ENCODE results near the gene ADPRS. TPM values are rescaled to one million over a fixed set of nuclear protein-coding genes. Genes with fewer than 3 reads are reported as not detected.

Gene ADPRS
- total and polyA plus RNA-seq, 2 experiments from 2014 or later, result 42.0 to 70.3 TPM

GRCh38 chr1:36076979-36077573 is 11.6 kb upstream of the ADPRS start:
- peaks cover 11% of the 10 kb centered on the region for H3K4me1 ChIP-seq (ENCODE audit: insufficient read depth)
- no peak overlapping the region for H2AFZ ChIP-seq
- no peak for TF ChIP-seq EZH2phosphoT487 (IDR thresholded peaks at IDR 0.05; ENCODE audit: insufficient read depth, low read depth)
- TF ChIP-seq EZH2 (IDR thresholded peaks at IDR 0.05; ENCODE audit: insufficient read depth, poor library complexity, severe bottlenecking), result no peak
- no peak overlapping the region for H3K4me2 ChIP-seq (ENCODE audit: unreplicated experiment)
- H3K79me2 ChIP-seq (ENCODE audit: insufficient read depth), result no peaks in the 10 kb centered on the region
- no peaks in the 10 kb centered on the region for H3K9me2 ChIP-seq (ENCODE audit: insufficient read depth)
- DNase-seq, result peak; percentile 22
- H3F3A ChIP-seq (ENCODE audit: insufficient read depth), result peaks cover 15% of the 10 kb centered on the region; the same call in 1 of the 2 replicates
- no peak overlapping the region for H3K27ac ChIP-seq
- in situ Hi-C loops (cut with MboI), result no loop called here
- 31 to 39% methylated on average over 4 of the region's 4 CpGs for WGBS, 2 experiments (ENCODE audit: low coverage in 1 of 2, low lambda C conversion rate in 2 of 2, missing lambda C conversion rate in 2 of 2)
- H3K9me3 ChIP-seq (ENCODE audit: low read depth), result no peaks in the 10 kb centered on the region
- H4K20me1 ChIP-seq (ENCODE audit: insufficient read depth), result no peaks in the 10 kb centered on the region
- no peak overlapping the region for H3K9ac ChIP-seq
- H3K27me3 ChIP-seq (replicated peaks; ENCODE audit: insufficient read depth), result no peaks in the 10 kb centered on the region
- H3K36me3 ChIP-seq (ENCODE audit: low read depth), result no peaks in the 10 kb centered on the region
- H3K4me3 ChIP-seq, result no peak overlapping the region

GRCh38 chr1:36080236-36080635 is 8.5 kb upstream of the ADPRS start:
- DNase-seq, result peak; percentile 50
- peak overlapping the region; percentile 34 for H2AFZ ChIP-seq
- in situ Hi-C loops (cut with MboI), result no loop called here
- no peaks in the 10 kb centered on the region for H3K9me2 ChIP-seq (ENCODE audit: insufficient read depth)
- H3K9ac ChIP-seq, result no peak overlapping the region
- no peak for TF ChIP-seq EZH2 (IDR thresholded peaks at IDR 0.05; ENCODE audit: insufficient read depth, poor library complexity, severe bottlenecking)
- TF ChIP-seq EZH2phosphoT487 (IDR thresholded peaks at IDR 0.05; ENCODE audit: insufficient read depth, low read depth), result no peak
- no peaks in the 10 kb centered on the region for H4K20me1 ChIP-seq (ENCODE audit: insufficient read depth)
- H3K27me3 ChIP-seq (replicated peaks; ENCODE audit: insufficient read depth), result no peaks in the 10 kb centered on the region
- H3K4me1 ChIP-seq (ENCODE audit: insufficient read depth), result peaks cover 11% of the 10 kb centered on the region
- H3K4me2 ChIP-seq (ENCODE audit: unreplicated experiment), result peak overlapping the region; percentile 6
- H3K9me3 ChIP-seq (ENCODE audit: low read depth), result no peaks in the 10 kb centered on the region
- WGBS, 2 experiments (ENCODE audit: low coverage in 1 of 2, low lambda C conversion rate in 2 of 2, missing lambda C conversion rate in 2 of 2), result 6% methylated on average over 3 of the region's 3 CpGs
- 0 out of 2 replicates have a peak overlapping the region, but pooled peaks have one; percentile 8 for H3K4me3 ChIP-seq
- H3K79me2 ChIP-seq (ENCODE audit: insufficient read depth), result no peaks in the 10 kb centered on the region
- H3K36me3 ChIP-seq (ENCODE audit: low read depth), result no peaks in the 10 kb centered on the region
- H3F3A ChIP-seq (ENCODE audit: insufficient read depth), result peaks cover 15% of the 10 kb centered on the region; the same call in 1 of the 2 replicates
- H3K27ac ChIP-seq, result no peak overlapping the region

GRCh38 chr1:36080801-36081200 is 7.9 kb upstream of the ADPRS start:
- Histone ChIP-seq H3K9ac (no peak overlapping the region), H3K9me2 (ENCODE audit: insufficient read depth) (no peaks in the 10 kb centered on the region), H3K4me1 (ENCODE audit: insufficient read depth) (peaks cover 11% of the 10 kb centered on the region), H3K79me2 (ENCODE audit: insufficient read depth) (no peaks in the 10 kb centered on the region), H3K4me3 (0 out of 2 replicates have a peak overlapping the region, but pooled peaks have one; percentile 8), H2AFZ (peak overlapping the region; percentile 34), H4K20me1 (ENCODE audit: insufficient read depth) (no peaks in the 10 kb centered on the region), H3K27ac (no peak overlapping the region), H3F3A (ENCODE audit: insufficient read depth) (peaks cover 15% of the 10 kb centered on the region; the same call in 1 of the 2 replicates), H3K27me3 (replicated peaks; ENCODE audit: insufficient read depth) (no peaks in the 10 kb centered on the region), H3K9me3 (ENCODE audit: low read depth) (no peaks in the 10 kb centered on the region), H3K36me3 (ENCODE audit: low read depth) (no peaks in the 10 kb centered on the region), H3K4me2 (ENCODE audit: unreplicated experiment) (no peak overlapping the region)
- WGBS, 2 experiments (ENCODE audit: low coverage in 1 of 2, low lambda C conversion rate in 2 of 2, missing lambda C conversion rate in 2 of 2), result 3 to 4% methylated on average over 6 of the region's 6 CpGs
- no peak for TF ChIP-seq EZH2phosphoT487 (IDR thresholded peaks at IDR 0.05; ENCODE audit: insufficient read depth, low read depth)
- no peak for TF ChIP-seq EZH2 (IDR thresholded peaks at IDR 0.05; ENCODE audit: insufficient read depth, poor library complexity, severe bottlenecking)
- DNase-seq, result peak; percentile 34
- in situ Hi-C loops (cut with MboI), result no loop called here

- no peak for TF ChIP-seq EZH2 (IDR thresholded peaks at IDR 0.05; ENCODE audit: insufficient read depth, poor library complexity, severe bottlenecking)
- TF ChIP-seq EZH2phosphoT487 (IDR thresholded peaks at IDR 0.05; ENCODE audit: insufficient read depth, low read depth), result no peak
- H3K36me3 ChIP-seq (ENCODE audit: low read depth), result no peaks in the 10 kb centered on the region
- in situ Hi-C loops (cut with MboI), result no loop called here
- H3F3A ChIP-seq (ENCODE audit: insufficient read depth), result peaks cover 15% of the 10 kb centered on the region; the same call in 1 of the 2 replicates
- H3K9me2 ChIP-seq (ENCODE audit: insufficient read depth), result no peaks in the 10 kb centered on the region
- H3K4me1 ChIP-seq (ENCODE audit: insufficient read depth), result peaks cover 11% of the 10 kb centered on the region
- no peak overlapping the region for H3K4me2 ChIP-seq (ENCODE audit: unreplicated experiment)
- no peak overlapping the region for H3K4me3 ChIP-seq
- no peaks in the 10 kb centered on the region for H3K27me3 ChIP-seq (replicated peaks; ENCODE audit: insufficient read depth)
- H4K20me1 ChIP-seq (ENCODE audit: insufficient read depth), result no peaks in the 10 kb centered on the region
- H3K27ac ChIP-seq, result no peak overlapping the region
- WGBS, 2 experiments (ENCODE audit: low coverage in 1 of 2, low lambda C conversion rate in 2 of 2, missing lambda C conversion rate in 2 of 2), result 49 to 50% methylated on average over 3 of the region's 3 CpGs
- no peaks in the 10 kb centered on the region for H3K9me3 ChIP-seq (ENCODE audit: low read depth)
- no peaks in the 10 kb centered on the region for H3K79me2 ChIP-seq (ENCODE audit: insufficient read depth)
- DNase-seq, result no peak
- H3K9ac ChIP-seq, result no peak overlapping the region
- H2AFZ ChIP-seq, result no peak overlapping the region
Measured at GRCh38 chr1:36081926-36082485, 6.7 kb upstream of the ADPRS start.

All from GM23248 (cell line).